K562 (cell line): ENCODE measurements around the gene ANO10. TPM values are rescaled to one million over a fixed set of nuclear protein-coding genes. Genes with fewer than 3 reads are reported as not detected.

Experiments
- ARID1B ChIP-seq: fragments of 450-650 bp; IDR thresholded peaks from 2 replicates; pipeline ENCODE4 v1.6.1; 2016; ENCODE audit warnings: antibody characterized with exemption, mild to moderate bottlenecking, inconsistent platforms
- ASH1L ChIP-seq: fragments of 450-650 bp; IDR thresholded peaks from 2 replicates; pipeline ENCODE4 v1.6.1; 2018; ENCODE audit warnings: borderline replicate concordance, mild to moderate bottlenecking, low read depth; ENCODE audit not compliant: partially characterized antibody
- CBX1 ChIP-seq: sonication (generic); IDR thresholded peaks from 2 replicates; pipeline ENCODE4 v1.6.1; 2016; ENCODE audit warnings: antibody characterized with exemption, low read depth, mild to moderate bottlenecking
- ESRRA ChIP-seq: fragments of 450-650 bp; IDR thresholded peaks from 2 replicates; pipeline ENCODE4 v1.6.1; 2014; ENCODE audit warnings: low read depth, mild to moderate bottlenecking, moderate library complexity, borderline replicate concordance
- GTF2F1 ChIP-seq: IDR thresholded peaks from 2 replicates; pipeline ENCODE4 v1.6.1; 2011; ENCODE audit warnings: low read depth, low read length, improper control_type of control experiment
- HIVEP1 ChIP-seq: fragments of 250-450 bp; sonication (Bioruptor Pico); IDR thresholded peaks from 2 replicates; pipeline ENCODE4 v1.4.0; 2020; ENCODE audit warnings: mild to moderate bottlenecking
- MAFK ChIP-seq: IDR thresholded peaks from 2 replicates; pipeline ENCODE4 v1.6.1; 2011; ENCODE audit warnings: low read length, improper control_type of control experiment
- MEIS2 ChIP-seq: fragments of 450-650 bp; IDR thresholded peaks from 2 replicates; pipeline ENCODE4 v1.6.1; 2014; ENCODE audit warnings: mild to moderate bottlenecking; ENCODE audit not compliant: partially characterized antibody
- NFIX ChIP-seq: fragments of 250-450 bp; sonication (Bioruptor Pico); IDR thresholded peaks from 2 replicates; pipeline ENCODE4 v1.4.0; 2020; ENCODE audit warnings: low read depth, mild to moderate bottlenecking, moderate library complexity
- SAP30 ChIP-seq: fragments of 200-600 bp; sonication (generic); IDR thresholded peaks from 2 replicates; pipeline ENCODE4 v1.6.1; 2012; ENCODE audit warnings: borderline replicate concordance, low read depth, mild to moderate bottlenecking, moderate library complexity, low read length, control low read depth, inconsistent platforms; ENCODE audit not compliant: insufficient read depth, poor library complexity, severe bottlenecking
- SIN3B ChIP-seq: fragments of 450-650 bp; IDR thresholded peaks from 2 replicates; pipeline ENCODE4 v1.6.1; 2017; ENCODE audit warnings: low read depth, mild to moderate bottlenecking, moderate library complexity
- SMAD3 ChIP-seq: fragments of 450-650 bp; formaldehyde crosslinking; conservative IDR thresholded peaks from 2 replicates; pipeline ENCODE4 v1.4.0; 2020; ENCODE audit warnings: mild to moderate bottlenecking
- SP1 ChIP-seq: sonication (generic); formaldehyde crosslinking; IDR thresholded peaks from 2 replicates; pipeline ENCODE4 v1.8.1; 2022; ENCODE audit warnings: mild to moderate bottlenecking, missing genetic modification reagents
- ZNF121 ChIP-seq: sonication (generic); formaldehyde crosslinking; conservative IDR thresholded peaks from 2 replicates; pipeline ENCODE4 v1.8.0; 2022; ENCODE audit warnings: missing genetic modification reagents
- ZNF175 ChIP-seq: fragments of 200-800 bp; sonication (Bioruptor generic); IDR thresholded peaks from 2 replicates; pipeline ENCODE4 v1.6.1; 2016; ENCODE audit warnings: low read depth, mild to moderate bottlenecking, missing genetic modification characterization, missing compliant biosample characterization
- ZNF311 ChIP-seq: fragments of 250-450 bp; sonication (Bioruptor Pico); IDR thresholded peaks from 2 replicates; pipeline ENCODE4 v1.4.0; 2020; ENCODE audit warnings: mild to moderate bottlenecking, moderate library complexity
- ZNF316 ChIP-seq: fragments of 450-650 bp; IDR thresholded peaks from 2 replicates; pipeline ENCODE4 v1.6.1; 2016
- ZNF75A ChIP-seq: fragments of 450-650 bp; formaldehyde crosslinking; IDR thresholded peaks from 2 replicates; pipeline ENCODE4 v1.4.0; 2020; ENCODE audit warnings: mild to moderate bottlenecking
- polyA plus RNA-seq, 8 experiments: library from polyadenylated mRNA; depleted of rRNA in 4 of 8; stranded (reverse) in 5 of 8; unstranded in 3 of 8; fragments of >200 nt; fragmentation: Nextera tagmentation in 2 of 8; fragmentation: Illumina TruSeq in 1 of 8; extraction: Ambion mirVana in 2 of 8; extraction: Trizol in 1 of 8; gene quantifications; 2 replicates each; pipeline versions ENCODE4 v1.2.1 to v1.2.3, GENCODE V29; 2011 to 2014; ENCODE audit warnings: inconsistent platforms in 1 of 8, missing spikeins in 1 of 8
- total RNA-seq, 7 experiments: library from RNA; depleted of rRNA in 6 of 7; stranded (reverse); fragments of >200 nt in 6 of 7; fragmentation: Illumina TruSeq in 2 of 7; extraction: Trizol in 2 of 7; gene quantifications; 2 replicates each; pipeline versions ENCODE4 v1.2.1 to v1.2.3, GENCODE V29; 2011 to 2021; ENCODE audit warnings: low replicate concordance in 1 of 7
- TF ChIP-seq, protein P1 (sequence below): sonication (generic); formaldehyde crosslinking; IDR thresholded peaks from 2 replicates; pipeline ENCODE4 v1.8.0; 2022; ENCODE audit warnings: mild to moderate bottlenecking, missing genetic modification reagents
- TF ChIP-seq, protein P2 (sequence below): sonication (generic); formaldehyde crosslinking; IDR thresholded peaks from 2 replicates; pipeline ENCODE4 v1.8.1; 2023; ENCODE audit warnings: mild to moderate bottlenecking, missing genetic modification reagents
- TF ChIP-seq, protein P3 (sequence below): fragments of 450-650 bp; IDR thresholded peaks from 2 replicates; pipeline ENCODE4 v1.6.1; 2014; ENCODE audit warnings: low read depth, mild to moderate bottlenecking, moderate library complexity, borderline replicate concordance

Gene ANO10
- total and polyA plus RNA-seq, 9 of the 15 experiments (the other 6 are each of a cell fraction or from before 2014, with no cell fraction given) = 6.4 to 46.0 (median 32.3) TPM

DNA sequence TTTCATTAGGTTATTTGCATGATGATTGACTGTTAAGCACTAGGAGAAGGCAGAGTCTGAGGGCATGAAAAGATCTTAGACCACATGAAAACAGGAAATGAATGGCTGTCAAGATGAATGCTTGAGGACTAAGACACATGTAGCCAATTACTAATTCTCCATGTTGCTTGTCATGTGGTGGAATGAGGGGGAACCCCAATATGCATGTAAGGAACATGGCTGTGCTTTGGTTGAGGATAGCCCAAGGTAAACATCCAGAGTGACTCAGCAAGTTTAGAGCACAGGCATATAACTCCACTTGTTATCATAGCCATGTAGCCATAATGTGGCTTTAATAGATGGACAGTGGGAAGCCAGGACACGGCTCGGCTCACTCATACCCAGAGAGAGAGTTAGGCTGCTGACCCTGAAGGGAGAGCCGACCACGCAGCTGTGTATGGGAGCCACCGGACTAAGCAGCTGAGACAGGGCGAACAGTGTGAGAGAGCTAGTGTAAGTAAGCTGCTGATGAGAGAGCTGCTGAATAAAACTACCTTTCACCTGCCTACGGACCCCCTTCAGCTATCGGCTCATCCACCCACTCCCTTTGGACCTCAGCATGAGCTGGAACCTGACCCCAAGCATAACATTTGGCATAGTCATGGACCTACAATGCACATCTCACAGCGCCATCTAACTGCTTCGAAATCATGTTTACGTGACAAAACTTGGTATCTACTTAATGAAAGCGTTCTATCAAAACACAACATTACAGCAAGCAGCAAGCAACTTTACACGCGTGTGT lies 37.6 kb downstream of the ANO10 start (continued):
- no peak for TF ChIP-seq SAP30
- TF ChIP-seq ZNF121 = no peak
- peak; percentile 98 for TF ChIP-seq ZNF311 (CRISPR knock-in tag)
- TF ChIP-seq HIVEP1 (CRISPR knock-in tag) = peak; percentile 98
- no peak for TF ChIP-seq SIN3B
- peak; percentile 76 for TF ChIP-seq ARID1B
- TF ChIP-seq, protein P1, sequence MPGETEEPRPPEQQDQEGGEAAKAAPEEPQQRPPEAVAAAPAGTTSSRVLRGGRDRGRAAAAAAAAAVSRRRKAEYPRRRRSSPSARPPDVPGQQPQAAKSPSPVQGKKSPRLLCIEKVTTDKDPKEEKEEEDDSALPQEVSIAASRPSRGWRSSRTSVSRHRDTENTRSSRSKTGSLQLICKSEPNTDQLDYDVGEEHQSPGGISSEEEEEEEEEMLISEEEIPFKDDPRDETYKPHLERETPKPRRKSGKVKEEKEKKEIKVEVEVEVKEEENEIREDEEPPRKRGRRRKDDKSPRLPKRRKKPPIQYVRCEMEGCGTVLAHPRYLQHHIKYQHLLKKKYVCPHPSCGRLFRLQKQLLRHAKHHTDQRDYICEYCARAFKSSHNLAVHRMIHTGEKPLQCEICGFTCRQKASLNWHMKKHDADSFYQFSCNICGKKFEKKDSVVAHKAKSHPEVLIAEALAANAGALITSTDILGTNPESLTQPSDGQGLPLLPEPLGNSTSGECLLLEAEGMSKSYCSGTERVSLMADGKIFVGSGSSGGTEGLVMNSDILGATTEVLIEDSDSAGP = no peak
- TF ChIP-seq ZNF316 = peak; percentile 97
- TF ChIP-seq, protein P2, sequence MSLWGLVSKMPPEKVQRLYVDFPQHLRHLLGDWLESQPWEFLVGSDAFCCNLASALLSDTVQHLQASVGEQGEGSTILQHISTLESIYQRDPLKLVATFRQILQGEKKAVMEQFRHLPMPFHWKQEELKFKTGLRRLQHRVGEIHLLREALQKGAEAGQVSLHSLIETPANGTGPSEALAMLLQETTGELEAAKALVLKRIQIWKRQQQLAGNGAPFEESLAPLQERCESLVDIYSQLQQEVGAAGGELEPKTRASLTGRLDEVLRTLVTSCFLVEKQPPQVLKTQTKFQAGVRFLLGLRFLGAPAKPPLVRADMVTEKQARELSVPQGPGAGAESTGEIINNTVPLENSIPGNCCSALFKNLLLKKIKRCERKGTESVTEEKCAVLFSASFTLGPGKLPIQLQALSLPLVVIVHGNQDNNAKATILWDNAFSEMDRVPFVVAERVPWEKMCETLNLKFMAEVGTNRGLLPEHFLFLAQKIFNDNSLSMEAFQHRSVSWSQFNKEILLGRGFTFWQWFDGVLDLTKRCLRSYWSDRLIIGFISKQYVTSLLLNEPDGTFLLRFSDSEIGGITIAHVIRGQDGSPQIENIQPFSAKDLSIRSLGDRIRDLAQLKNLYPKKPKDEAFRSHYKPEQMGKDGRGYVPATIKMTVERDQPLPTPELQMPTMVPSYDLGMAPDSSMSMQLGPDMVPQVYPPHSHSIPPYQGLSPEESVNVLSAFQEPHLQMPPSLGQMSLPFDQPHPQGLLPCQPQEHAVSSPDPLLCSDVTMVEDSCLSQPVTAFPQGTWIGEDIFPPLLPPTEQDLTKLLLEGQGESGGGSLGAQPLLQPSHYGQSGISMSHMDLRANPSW (CRISPR knock-in tag) = peak; percentile 90; the same call in 1 of the 2 replicates
- TF ChIP-seq ESRRA = no peak
- TF ChIP-seq MAFK = peak; percentile 93
- TF ChIP-seq, protein P3, sequence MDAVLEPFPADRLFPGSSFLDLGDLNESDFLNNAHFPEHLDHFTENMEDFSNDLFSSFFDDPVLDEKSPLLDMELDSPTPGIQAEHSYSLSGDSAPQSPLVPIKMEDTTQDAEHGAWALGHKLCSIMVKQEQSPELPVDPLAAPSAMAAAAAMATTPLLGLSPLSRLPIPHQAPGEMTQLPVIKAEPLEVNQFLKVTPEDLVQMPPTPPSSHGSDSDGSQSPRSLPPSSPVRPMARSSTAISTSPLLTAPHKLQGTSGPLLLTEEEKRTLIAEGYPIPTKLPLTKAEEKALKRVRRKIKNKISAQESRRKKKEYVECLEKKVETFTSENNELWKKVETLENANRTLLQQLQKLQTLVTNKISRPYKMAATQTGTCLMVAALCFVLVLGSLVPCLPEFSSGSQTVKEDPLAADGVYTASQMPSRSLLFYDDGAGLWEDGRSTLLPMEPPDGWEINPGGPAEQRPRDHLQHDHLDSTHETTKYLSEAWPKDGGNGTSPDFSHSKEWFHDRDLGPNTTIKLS = no peak; the same call in 1 of the 2 replicates
- no peak for TF ChIP-seq NFIX (CRISPR knock-in tag)
- no peak for TF ChIP-seq CBX1
- peak; percentile 89 for TF ChIP-seq ZNF75A (CRISPR knock-in tag)
- no peak for TF ChIP-seq MEIS2
- peak; percentile 99 for TF ChIP-seq SMAD3 (CRISPR knock-in tag)
- no peak for TF ChIP-seq SP1 (CRISPR knock-in tag)
- no peak for TF ChIP-seq ASH1L
- TF ChIP-seq ZNF175 (CRISPR knock-in tag) = peak; percentile 99
- no peak for TF ChIP-seq GTF2F1
